G401.6 (cell line): ENCODE results near the gene KRT5.
"Not testable (repeated sequence)": the region's sequence is repeated elsewhere in the genome, so short reads cannot be mapped to it uniquely, and the experiment has no call there.

Experiments
- FAIRE-seq: peaks from 2 replicates; lab custom pipeline; 2012; peaks lifted over from hg19 to GRCh38; lab: Jason Lieb, UNC

The KRT5 gene

DNA sequence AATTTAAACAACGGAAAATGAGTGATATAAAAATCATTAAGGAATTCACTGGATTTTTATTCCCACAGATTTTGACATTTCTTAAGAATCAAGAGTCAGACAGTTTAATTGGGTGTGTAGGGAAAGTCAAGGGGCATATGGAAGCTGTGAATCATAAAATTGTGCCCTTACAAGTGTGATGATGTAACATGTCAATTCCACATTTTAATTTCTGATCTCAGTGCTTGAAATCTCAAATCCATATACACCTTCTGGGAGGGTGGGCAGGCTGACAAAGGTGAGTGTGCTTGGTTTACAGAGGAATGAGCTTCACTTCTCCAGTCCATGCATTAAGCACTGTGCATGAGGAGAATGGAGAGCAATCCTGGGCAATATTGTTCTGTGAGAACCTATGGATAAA lies 26.1 kb downstream of the KRT5 start:
- no peak for FAIRE-seq

- FAIRE-seq, result no peak
These were observed 27.0 kb downstream of the KRT5 start, which contains the start of gene KRT6A for GRCh38 chr12:52493172-52493571. Gene KRT6A (minus strand): TSS chr12:52493257. CDS start chr12:52493188, 69 bp downstream.

- not testable (repeated sequence) for FAIRE-seq
These were observed 27.8 kb downstream of the KRT5 start for GRCh38 chr12:52492405-52492804.

GRCh38 chr12:52491495-52491894 lies 28.7 kb downstream of the KRT5 start:
- FAIRE-seq, result not testable (repeated sequence)

- no peak for FAIRE-seq
These were observed 31.5 kb downstream of the KRT5 start for GRCh38 chr12:52488736-52489135.

GRCh38 chr12:52487744-52488443 lies 32.3 kb downstream of the KRT5 start:
- not testable (repeated sequence) for FAIRE-seq

DNA sequence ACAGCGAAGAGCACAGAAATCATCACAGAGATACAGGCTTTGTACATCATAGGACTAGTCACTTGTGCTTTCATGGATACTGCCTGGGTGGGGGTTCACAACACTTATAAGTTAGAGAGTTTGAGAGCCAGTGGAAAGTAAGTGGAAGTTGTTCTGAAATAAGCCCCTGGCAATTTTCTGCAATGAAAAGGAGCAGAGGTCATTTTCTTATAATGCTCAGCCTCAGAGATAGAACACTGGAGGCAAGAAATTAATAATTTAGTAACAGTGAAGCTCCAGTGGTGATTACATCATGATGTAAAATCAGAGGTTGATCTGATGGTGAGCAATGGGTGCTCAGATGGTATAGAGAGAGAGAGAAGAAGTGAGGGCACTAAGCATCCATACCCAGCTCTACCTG lies 33.0 kb downstream of the KRT5 start:
- no peak for FAIRE-seq

DNA sequence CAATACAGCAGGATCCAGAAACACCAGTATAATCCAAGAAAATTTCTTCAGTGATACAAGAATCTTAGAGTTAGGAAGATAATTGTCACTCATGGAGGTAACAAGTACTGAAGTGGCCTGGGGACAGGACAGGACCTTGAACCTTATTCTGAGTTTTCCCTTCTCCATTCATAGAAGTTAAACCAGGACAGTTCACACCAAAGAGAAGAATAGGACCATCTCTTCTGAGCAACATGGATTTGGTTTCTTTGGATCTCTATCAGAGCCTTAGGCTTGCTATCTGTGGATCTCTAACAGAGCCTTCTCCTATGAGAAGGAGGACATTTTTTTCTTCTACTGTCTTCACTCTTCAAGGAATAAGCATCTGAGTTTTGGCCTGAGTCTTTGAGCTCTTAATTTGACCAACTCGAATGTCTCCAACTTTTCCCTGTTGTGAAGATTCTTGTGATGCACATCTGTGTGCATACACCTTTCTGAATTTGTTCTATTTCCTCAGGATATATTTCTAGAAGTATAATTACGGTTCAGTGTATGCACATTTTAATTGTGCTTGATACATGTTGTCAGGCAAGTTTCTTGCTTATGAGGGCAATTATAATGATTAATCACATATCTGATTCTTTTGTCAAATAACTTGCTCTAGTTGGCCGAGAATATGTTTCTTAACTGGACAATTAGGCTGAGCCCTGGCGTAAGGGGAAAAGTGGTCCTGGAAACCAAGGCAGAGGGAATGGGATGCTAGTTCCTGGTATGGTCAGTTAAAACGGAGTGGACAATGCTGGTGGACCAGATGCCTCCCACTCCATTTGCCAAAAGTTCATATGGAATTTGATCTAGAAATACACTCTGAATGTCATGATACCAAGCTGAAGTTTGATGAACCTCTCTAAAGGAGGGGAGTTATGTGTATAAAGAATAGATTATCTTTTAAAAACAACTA lies 33.8 kb downstream of the KRT5 start:
- FAIRE-seq, result no peak

DNA sequence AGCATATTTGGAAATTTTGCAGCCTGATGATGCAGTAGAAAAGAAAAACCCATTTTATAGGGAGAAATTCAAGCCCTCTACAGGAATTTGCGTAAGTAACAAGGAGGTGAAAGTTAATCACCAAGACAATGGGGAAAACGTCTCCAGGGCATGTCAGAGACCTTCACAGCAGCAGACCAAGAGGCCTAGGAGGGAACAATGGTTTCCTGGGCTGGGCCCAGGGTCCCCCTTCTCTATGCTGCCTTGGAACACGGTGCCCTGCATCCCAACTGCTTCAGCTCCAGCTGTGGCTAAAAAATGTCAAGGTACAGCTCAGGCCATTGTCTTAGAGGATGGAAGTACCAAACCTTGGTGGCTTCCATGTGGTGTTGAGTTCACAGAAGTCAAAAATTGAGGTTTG lies 40.1 kb downstream of the KRT5 start:
- FAIRE-seq, result no peak

DNA sequence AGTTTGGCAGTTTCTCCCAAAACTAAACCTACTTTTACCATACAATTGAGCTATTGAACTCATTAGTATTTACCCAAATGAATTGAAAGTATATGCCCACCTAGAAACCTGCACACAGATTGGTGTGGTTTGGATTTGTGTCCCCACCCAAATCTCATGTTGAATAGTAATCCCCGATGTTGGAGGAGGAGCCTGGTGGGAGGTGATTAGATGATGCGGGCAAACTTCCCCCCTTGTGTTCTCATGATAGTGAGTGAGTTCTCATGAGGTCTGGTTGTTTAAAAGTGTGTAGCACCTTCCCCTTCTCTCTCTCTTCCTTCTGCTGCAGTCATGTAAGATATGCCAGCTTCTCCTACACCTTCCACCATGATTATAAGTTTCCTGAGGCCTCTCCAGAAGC lies 42.5 kb downstream of the KRT5 start:
- no peak for FAIRE-seq

GRCh38 chr12:52474212-52474611 lies 46.0 kb downstream of the KRT5 start:
- no peak for FAIRE-seq

GRCh38 chr12:52473768-52474167 lies 46.4 kb downstream of the KRT5 start, which contains the start of gene KRT6C:
Gene KRT6C (minus strand): TSS chr12:52473805. CDS start chr12:52473737, 68 bp downstream.
- FAIRE-seq, result no peak

GRCh38 chr12:52469853-52470252 lies 50.3 kb downstream of the KRT5 start:
- no peak for FAIRE-seq

- FAIRE-seq, result no peak
These were observed 55.3 kb downstream of the KRT5 start for GRCh38 chr12:52464897-52465296.
